ENCODE results near the gene PDE8A. TPM values are rescaled to one million over a fixed set of nuclear protein-coding genes. Genes with fewer than 3 reads are reported as not detected.

The PDE8A gene
- total RNA-seq, 2 donors from 2014 or later = 29.3 to 53.5 TPM

- H3K27ac Mint-ChIP-seq = no peak overlapping the region
These were observed 157.7 kb downstream of the PDE8A start for GRCh38 chr15:85139391-85139790.

GRCh38 chr15:85141726-85142125 lies 160.1 kb downstream of the PDE8A start:
- no peak for ATAC-seq
- H3K27ac Mint-ChIP-seq = no peak overlapping the region
- no peak for DNase-seq (ENCODE audit: low spot score in 2 of 2)
- H3K9me3 Mint-ChIP-seq = no peaks in the 10 kb centered on the region
- peaks cover 0 to 5% of the 10 kb centered on the region in 2 donors for H3K36me3 Mint-ChIP-seq

More at GRCh38 chr15:85139391-85139790, 157.7 kb downstream of the PDE8A start:
- DNase-seq (ENCODE audit: low spot score in 2 of 2) (no peak), ATAC-seq (no peak)
- H3K36me3 Mint-ChIP-seq = peaks cover 0 to 5% of the 10 kb centered on the region in 2 donors
- H3K9me3 Mint-ChIP-seq = no peaks in the 10 kb centered on the region

- H3K27ac Mint-ChIP-seq = no peak overlapping the region
- H3K36me3 Mint-ChIP-seq = peaks cover 0 to 5% of the 10 kb centered on the region in 2 donors
- ATAC-seq (no peak), DNase-seq (ENCODE audit: low spot score in 2 of 2) (no peak)
- no peaks in the 10 kb centered on the region for H3K9me3 Mint-ChIP-seq
These were observed 160.7 kb downstream of the PDE8A start for GRCh38 chr15:85142312-85142711.

GRCh38 chr15:85149465-85150129 lies 167.9 kb downstream of the PDE8A start:
- no peak for DNase-seq (ENCODE audit: low spot score in 2 of 2)
- no peak overlapping the region for H3K27ac Mint-ChIP-seq
- peak in 1 of 2 donors; percentile 44 for ATAC-seq

GRCh38 chr15:85150130-85150480 lies 168.4 kb downstream of the PDE8A start:
- ATAC-seq (no peak), DNase-seq (ENCODE audit: low spot score in 2 of 2) (no peak)
- no peak overlapping the region for H3K27ac Mint-ChIP-seq
- peaks cover 0 to 8% of the 10 kb centered on the region in 2 donors for H3K36me3 Mint-ChIP-seq
- H3K9me3 Mint-ChIP-seq = peaks cover 7 to 8% of the 10 kb centered on the region in 2 donors

More at GRCh38 chr15:85149465-85150129, 167.9 kb downstream of the PDE8A start:
- peaks cover 7 to 8% of the 10 kb centered on the region in 2 donors for H3K9me3 Mint-ChIP-seq
- H3K36me3 Mint-ChIP-seq = peaks cover 0 to 8% of the 10 kb centered on the region in 2 donors

GRCh38 chr15:85151145-85151544 lies 169.5 kb downstream of the PDE8A start:
- Mint-ChIP-seq H3K9me3 (peaks cover 7 to 8% of the 10 kb centered on the region in 2 donors), H3K36me3 (peaks cover 0 to 8% of the 10 kb centered on the region in 2 donors), H3K27ac (no peak overlapping the region)
- ATAC-seq (no peak), DNase-seq (ENCODE audit: low spot score in 2 of 2) (no peak)

- Mint-ChIP-seq H3K9me3 (peaks cover 7 to 8% of the 10 kb centered on the region in 2 donors), H3K36me3 (peaks cover 0 to 8% of the 10 kb centered on the region in 2 donors), H3K27ac (no peak overlapping the region)
- ATAC-seq (peak in 1 of 2 donors; percentile 43), DNase-seq (ENCODE audit: low spot score in 2 of 2) (no peak)
These were observed 170.2 kb downstream of the PDE8A start for GRCh38 chr15:85151861-85152260.

GRCh38 chr15:85154061-85154460 lies 172.4 kb downstream of the PDE8A start:
- Mint-ChIP-seq H3K27ac (no peak overlapping the region), H3K36me3 (peaks cover 0 to 8% of the 10 kb centered on the region in 2 donors), H3K9me3 (peaks cover 7 to 8% of the 10 kb centered on the region in 2 donors)
- DNase-seq (ENCODE audit: low spot score in 2 of 2) (no peak), ATAC-seq (peak in 1 of 2 donors; percentile 60)

- peaks cover 0 to 8% of the 10 kb centered on the region in 2 donors for H3K36me3 Mint-ChIP-seq
- DNase-seq (ENCODE audit: low spot score in 2 of 2) (no peak), ATAC-seq (no peak)
- H3K9me3 Mint-ChIP-seq = peaks cover 7 to 8% of the 10 kb centered on the region in 2 donors
- H3K27ac Mint-ChIP-seq = no peak overlapping the region
These were observed 173.7 kb downstream of the PDE8A start for GRCh38 chr15:85155360-85155759.

- Mint-ChIP-seq H3K36me3 (peaks cover 0 to 8% of the 10 kb centered on the region in 2 donors), H3K27ac (no peak overlapping the region), H3K9me3 (peaks cover 7 to 8% of the 10 kb centered on the region in 2 donors)
- ATAC-seq (no peak), DNase-seq (ENCODE audit: low spot score in 2 of 2) (no peak)
These were observed 174.2 kb downstream of the PDE8A start for GRCh38 chr15:85155857-85156256.

GRCh38 chr15:85157344-85157743 lies 175.7 kb downstream of the PDE8A start:
- ATAC-seq (no peak), DNase-seq (ENCODE audit: low spot score in 2 of 2) (no peak)
- no peak overlapping the region for H3K27ac Mint-ChIP-seq
- peaks cover 7 to 8% of the 10 kb centered on the region in 2 donors for H3K9me3 Mint-ChIP-seq
- H3K36me3 Mint-ChIP-seq = peaks cover 0 to 8% of the 10 kb centered on the region in 2 donors

GRCh38 chr15:85162237-85162636 lies 180.6 kb downstream of the PDE8A start:
- Mint-ChIP-seq H3K27ac (no peak overlapping the region), H3K36me3 (no peaks in the 10 kb centered on the region), H3K9me3 (no peaks in the 10 kb centered on the region)
- DNase-seq (ENCODE audit: low spot score in 2 of 2) (no peak), ATAC-seq (no peak)

GRCh38 chr15:85164841-85165466 lies 183.3 kb downstream of the PDE8A start:
- Mint-ChIP-seq H3K27ac (no peak overlapping the region), H3K9me3 (no peaks in the 10 kb centered on the region), H3K36me3 (no peaks in the 10 kb centered on the region)
- ATAC-seq (no peak), DNase-seq (ENCODE audit: low spot score in 2 of 2) (no peak)

GRCh38 chr15:85167568-85167967 lies 185.9 kb downstream of the PDE8A start:
- H3K9me3 Mint-ChIP-seq = peaks cover 0 to 2% of the 10 kb centered on the region in 2 donors
- H3K27ac Mint-ChIP-seq = no peak overlapping the region
- DNase-seq (ENCODE audit: low spot score in 2 of 2) (no peak), ATAC-seq (no peak)
- H3K36me3 Mint-ChIP-seq = no peaks in the 10 kb centered on the region

GRCh38 chr15:85168642-85169173 lies 187.1 kb downstream of the PDE8A start:
- ATAC-seq = peak; percentile 31 to 92
- peak in 1 of 2 donors; percentile 63 for DNase-seq (ENCODE audit: low spot score in 2 of 2)
- no peaks in the 10 kb centered on the region for H3K36me3 Mint-ChIP-seq
- peaks cover 0 to 5% of the 10 kb centered on the region in 2 donors for H3K9me3 Mint-ChIP-seq
- H3K27ac Mint-ChIP-seq = no peak overlapping the region

- DNase-seq (ENCODE audit: low spot score in 2 of 2) = no peak
- no peak for ATAC-seq
- peaks cover 0 to 5% of the 10 kb centered on the region in 2 donors for H3K9me3 Mint-ChIP-seq
- no peaks in the 10 kb centered on the region for H3K36me3 Mint-ChIP-seq
- no peak overlapping the region for H3K27ac Mint-ChIP-seq
These were observed 190.1 kb downstream of the PDE8A start for GRCh38 chr15:85171736-85172135.

GRCh38 chr15:85172846-85173490 lies 191.3 kb downstream of the PDE8A start:
- H3K9me3 Mint-ChIP-seq = peaks cover 0 to 5% of the 10 kb centered on the region in 2 donors
- H3K36me3 Mint-ChIP-seq = no peaks in the 10 kb centered on the region
- no peak for DNase-seq (ENCODE audit: low spot score in 2 of 2)
- no peak overlapping the region for H3K27ac Mint-ChIP-seq
- ATAC-seq = peak in 1 of 2 donors; percentile 31
